Neutrophil (primary cell): ENCODE measurements around the gene ZDHHC11.
"Not testable (repeated sequence)": the region's sequence is repeated elsewhere in the genome, so short reads cannot be mapped to it uniquely, and the experiment has no call there.

ENCODE experiments used
- H3K27ac ChIP-seq: fragments of 200-600 bp; sonication (generic); 2 replicates; pipeline ENCODE4 v1.5.1; 2016; ENCODE audit warnings: mild to moderate bottlenecking, moderate library complexity
- H3K27me3 ChIP-seq: fragments of 200-600 bp; sonication (generic); 2 replicates; pipeline ENCODE4 v1.6.0; 2016; ENCODE audit warnings: mild to moderate bottlenecking
- H3K36me3 ChIP-seq: fragments of 200-600 bp; sonication (generic); 2 replicates; pipeline ENCODE4 v1.5.1; 2017
- H3K4me1 ChIP-seq, 2 experiments: fragments of 200-600 bp in 1 of 2; sonication (generic) in 1 of 2; 1 replicate in 1 of 2; 2 replicates in 1 of 2; pipeline versions ENCODE4 v1.5.1 to v1.6.1; 2013 to 2016; ENCODE audit warnings: low read depth in 1 of 2, low read length in 1 of 2, mild to moderate bottlenecking in 1 of 2, moderate library complexity in 1 of 2; ENCODE audit not compliant: control insufficient read depth in 1 of 2, insufficient read depth in 1 of 2
- H3K4me3 ChIP-seq, 2 experiments: fragments of 200-600 bp in 1 of 2; sonication (generic) in 1 of 2; 1 replicate in 1 of 2; 2 replicates in 1 of 2; pipeline ENCODE4 v1.5.1; 2013 to 2016; ENCODE audit warnings: low read depth in 1 of 2, low read length in 1 of 2, mild to moderate bottlenecking in 1 of 2, moderate library complexity in 1 of 2
- H3K9me3 ChIP-seq: fragments of 200-600 bp; sonication (generic); 2 replicates; pipeline ENCODE4 v1.5.1; 2016
- CTCF ChIP-seq: fragments of 200-600 bp; sonication (generic); IDR thresholded peaks from 2 replicates; pipeline ENCODE4 v1.5.1; 2016; ENCODE audit warnings: antibody characterized with exemption

ZDHHC11 gene

DNA sequence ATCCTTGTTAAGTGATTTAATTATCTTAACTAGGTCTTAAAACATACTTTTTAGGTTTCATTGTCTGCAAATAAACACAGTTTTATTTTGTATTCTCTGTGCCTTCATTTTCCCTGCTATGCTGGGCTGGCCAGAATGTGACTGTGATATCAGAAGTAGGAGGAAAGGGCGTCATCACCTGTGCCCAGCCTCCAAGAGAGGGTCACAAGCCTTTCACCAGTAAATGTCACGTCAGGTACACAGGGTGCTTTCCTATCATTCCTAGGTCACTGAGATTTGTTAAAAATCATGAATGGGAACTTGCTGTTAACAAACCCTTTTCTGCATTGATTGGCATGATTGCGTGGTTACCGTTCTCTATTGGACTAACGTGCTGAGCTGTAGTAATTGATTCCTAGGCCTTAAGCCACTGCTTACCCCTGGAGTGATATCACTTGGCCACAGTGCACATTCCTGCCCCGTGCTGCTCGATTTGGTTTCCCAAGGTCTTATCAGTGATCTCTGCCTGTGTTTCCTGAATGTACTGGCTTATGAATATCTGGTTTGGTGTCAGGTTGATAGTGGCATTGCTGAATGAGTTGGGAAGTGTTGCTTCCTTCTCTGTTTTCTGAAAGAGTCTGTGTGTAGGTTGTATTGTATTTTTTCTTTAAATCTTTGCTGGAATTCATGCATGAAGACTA is 14.7 kb downstream of the ZDHHC11 start:
- H3K36me3 ChIP-seq, H3K27ac ChIP-seq, H3K9me3 ChIP-seq: not testable (repeated sequence)

DNA sequence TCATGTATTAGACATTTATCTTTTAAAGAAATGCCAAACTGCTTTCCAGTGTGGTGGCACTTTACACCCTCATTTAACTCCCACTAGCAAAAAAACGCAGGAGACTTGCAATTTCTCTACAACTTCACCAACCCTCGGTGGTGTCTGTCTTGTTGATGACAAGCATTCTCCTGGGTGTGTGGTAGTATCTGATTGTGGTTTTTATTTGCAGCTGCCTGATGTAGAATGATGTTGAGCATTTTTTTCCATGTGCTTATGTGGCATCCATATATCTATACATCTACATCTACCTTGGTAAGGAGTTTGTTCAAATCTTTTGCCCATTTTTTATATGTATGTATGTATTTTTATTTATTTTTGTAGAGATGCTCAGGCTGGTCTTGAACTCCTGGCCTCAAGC is 16.8 kb downstream of the ZDHHC11 start:
- not testable (repeated sequence) for H3K27ac ChIP-seq, H3K9me3 ChIP-seq, H3K36me3 ChIP-seq, H3K4me3 ChIP-seq, H3K4me1 ChIP-seq
- H3K27me3 ChIP-seq = peaks cover 18% of the 10 kb centered on the region

More for the DNA sequence above, 14.7 kb downstream of the ZDHHC11 start:
- not testable (repeated sequence) for H3K4me1 ChIP-seq, H3K4me3 ChIP-seq
- peaks cover 18% of the 10 kb centered on the region for H3K27me3 ChIP-seq

DNA sequence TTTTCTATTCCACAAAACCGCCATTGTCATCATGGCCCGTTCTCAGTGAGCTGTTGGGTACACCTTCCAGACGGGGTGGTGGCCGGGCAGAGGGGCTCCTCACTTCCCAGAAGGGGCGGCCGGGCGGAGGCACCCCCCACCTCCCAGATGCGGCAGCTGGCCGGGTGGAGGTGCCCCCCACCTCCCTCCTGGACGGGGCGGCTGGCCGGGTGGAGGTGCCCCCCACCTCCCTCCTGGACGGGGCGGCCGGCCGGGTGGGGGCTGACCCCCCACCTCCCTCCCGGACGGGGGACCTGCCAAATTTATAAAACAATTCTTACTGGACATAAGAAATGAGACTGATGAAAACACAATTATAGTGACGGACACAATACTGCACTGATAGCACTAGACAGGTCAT is 22.6 kb downstream of the ZDHHC11 start:
- H3K27ac ChIP-seq, H3K27me3 ChIP-seq, H3K4me3 ChIP-seq, H3K4me1 ChIP-seq, H3K9me3 ChIP-seq, H3K36me3 ChIP-seq: not testable (repeated sequence)

- H3K4me1 ChIP-seq, H3K4me3 ChIP-seq, H3K27me3 ChIP-seq, H3K27ac ChIP-seq, H3K9me3 ChIP-seq, H3K36me3 ChIP-seq: not testable (repeated sequence)
Observed at GRCh38 chr5:825544-825943, 25.2 kb downstream of the ZDHHC11 start.

DNA sequence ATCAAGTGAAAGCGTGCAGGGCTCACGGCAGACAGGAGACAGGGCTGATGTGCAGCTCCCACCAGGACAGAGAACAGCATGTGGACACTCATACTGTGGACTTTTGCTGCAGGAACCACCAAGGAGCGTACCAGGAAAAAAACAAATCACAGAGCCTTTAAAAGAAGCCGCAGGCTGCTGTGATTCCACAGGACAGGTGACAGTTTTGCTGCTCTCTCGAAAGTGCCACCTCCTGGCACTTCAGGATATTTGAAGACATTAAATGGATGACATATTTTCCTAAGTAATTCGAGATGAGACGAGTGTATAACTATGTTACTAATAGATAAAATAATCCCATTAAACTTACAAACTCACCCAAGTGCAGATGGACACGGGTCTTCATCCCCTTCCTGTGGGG is 29.3 kb downstream of the ZDHHC11 start:
- TF ChIP-seq CTCF = no peak
- H3K4me1 ChIP-seq = no peaks in the 10 kb centered on the region
- H3K27ac ChIP-seq = no peak overlapping the region
- H3K9me3 ChIP-seq = no peaks in the 10 kb centered on the region
- H3K4me3 ChIP-seq = no peak overlapping the region
- no peaks in the 10 kb centered on the region for H3K36me3 ChIP-seq
- H3K27me3 ChIP-seq = peaks cover 2% of the 10 kb centered on the region

- Histone ChIP-seq H3K9me3 (no peaks in the 10 kb centered on the region), H3K4me3 (no peak overlapping the region), H3K27me3 (peaks cover 6% of the 10 kb centered on the region), H3K36me3 (no peaks in the 10 kb centered on the region), H3K4me1 (no peaks in the 10 kb centered on the region), H3K27ac (no peak overlapping the region)
- no peak for TF ChIP-seq CTCF
Observed at GRCh38 chr5:820245-820644, 30.5 kb downstream of the ZDHHC11 start.

DNA sequence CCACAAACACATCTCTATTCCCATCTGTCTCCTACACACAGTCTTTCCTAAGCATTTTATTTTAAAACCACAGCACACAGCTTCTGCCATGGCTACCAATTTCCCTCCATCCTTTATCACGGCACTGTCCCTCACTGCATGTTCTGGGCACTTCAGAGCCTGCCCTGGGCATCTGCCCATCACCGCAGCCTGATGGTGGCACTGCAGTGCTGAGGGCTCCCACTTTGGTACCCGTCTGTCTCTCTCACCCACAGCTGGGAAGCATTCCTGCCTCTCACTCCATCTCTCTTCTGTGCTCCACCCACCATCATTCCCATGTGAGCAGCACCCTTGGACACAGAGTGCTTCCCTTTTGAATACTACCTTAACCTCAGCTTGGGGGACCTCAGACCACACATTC is 31.7 kb downstream of the ZDHHC11 start:
- H3K9me3 ChIP-seq = no peaks in the 10 kb centered on the region
- H3K4me1 ChIP-seq = no peaks in the 10 kb centered on the region
- H3K27me3 ChIP-seq = peaks cover 10% of the 10 kb centered on the region
- TF ChIP-seq CTCF = no peak
- no peaks in the 10 kb centered on the region for H3K36me3 ChIP-seq
- H3K4me3 ChIP-seq = no peak overlapping the region
- no peak overlapping the region for H3K27ac ChIP-seq

DNA sequence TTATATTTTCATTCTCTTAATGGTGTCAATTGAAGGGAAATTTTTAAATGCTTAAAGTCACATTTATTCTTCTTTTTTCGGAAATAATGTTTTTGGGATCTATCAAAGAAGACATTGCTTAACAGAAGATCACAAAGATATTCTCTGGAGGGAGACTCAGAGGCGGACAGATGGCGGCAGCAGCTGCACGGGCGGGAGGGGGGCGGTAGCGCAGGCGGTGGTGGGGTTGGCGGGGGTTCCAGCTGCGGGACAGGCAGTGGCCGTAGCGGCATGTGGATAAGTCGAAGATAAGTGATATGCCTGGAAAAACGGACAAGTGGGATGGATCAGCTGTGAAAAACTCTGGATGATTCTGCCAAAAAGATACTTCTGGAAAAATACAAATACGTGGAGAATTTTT is 34.6 kb downstream of the ZDHHC11 start:
- Histone ChIP-seq H3K36me3 (no peaks in the 10 kb centered on the region), H3K9me3 (no peaks in the 10 kb centered on the region), H3K27ac (no peak overlapping the region), H3K4me1 (no peaks in the 10 kb centered on the region), H3K27me3 (peaks cover 10% of the 10 kb centered on the region), H3K4me3 (no peak overlapping the region)
- no peak for TF ChIP-seq CTCF
